ENCODE results near the gene SERGEF.

The SERGEF gene

GRCh38 chr11:17776212-17776875, 236.5 kb downstream of the SERGEF start:
- TF ChIP-seq, protein P1, sequence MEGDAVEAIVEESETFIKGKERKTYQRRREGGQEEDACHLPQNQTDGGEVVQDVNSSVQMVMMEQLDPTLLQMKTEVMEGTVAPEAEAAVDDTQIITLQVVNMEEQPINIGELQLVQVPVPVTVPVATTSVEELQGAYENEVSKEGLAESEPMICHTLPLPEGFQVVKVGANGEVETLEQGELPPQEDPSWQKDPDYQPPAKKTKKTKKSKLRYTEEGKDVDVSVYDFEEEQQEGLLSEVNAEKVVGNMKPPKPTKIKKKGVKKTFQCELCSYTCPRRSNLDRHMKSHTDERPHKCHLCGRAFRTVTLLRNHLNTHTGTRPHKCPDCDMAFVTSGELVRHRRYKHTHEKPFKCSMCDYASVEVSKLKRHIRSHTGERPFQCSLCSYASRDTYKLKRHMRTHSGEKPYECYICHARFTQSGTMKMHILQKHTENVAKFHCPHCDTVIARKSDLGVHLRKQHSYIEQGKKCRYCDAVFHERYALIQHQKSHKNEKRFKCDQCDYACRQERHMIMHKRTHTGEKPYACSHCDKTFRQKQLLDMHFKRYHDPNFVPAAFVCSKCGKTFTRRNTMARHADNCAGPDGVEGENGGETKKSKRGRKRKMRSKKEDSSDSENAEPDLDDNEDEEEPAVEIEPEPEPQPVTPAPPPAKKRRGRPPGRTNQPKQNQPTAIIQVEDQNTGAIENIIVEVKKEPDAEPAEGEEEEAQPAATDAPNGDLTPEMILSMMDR (IDR thresholded peaks at IDR 0.05; ENCODE audit: low read depth, low read length), result no peak

GRCh38 chr11:17775507-17776211, 237.2 kb downstream of the SERGEF start:
- no peak overlapping the region for H3K4me3 ChIP-seq (ENCODE audit: low read depth, low read length)
- TF ChIP-seq, protein P1 (IDR thresholded peaks at IDR 0.05; ENCODE audit: low read depth, low read length), result no peak

More at GRCh38 chr11:17776212-17776875, 236.5 kb downstream of the SERGEF start:
- no peak overlapping the region for H3K4me3 ChIP-seq (ENCODE audit: low read depth, low read length)

- no peak overlapping the region for H3K4me3 ChIP-seq (ENCODE audit: low read depth, low read length)
- TF ChIP-seq, protein P1 (IDR thresholded peaks at IDR 0.05; ENCODE audit: low read depth, low read length), result no peak
These were observed 237.9 kb downstream of the SERGEF start for GRCh38 chr11:17775035-17775348.

GRCh38 chr11:17774232-17775034, 238.4 kb downstream of the SERGEF start:
- TF ChIP-seq, protein P1 (IDR thresholded peaks at IDR 0.05; ENCODE audit: low read depth, low read length), result no peak
- H3K4me3 ChIP-seq (ENCODE audit: low read depth, low read length), result no peak overlapping the region

DNA sequence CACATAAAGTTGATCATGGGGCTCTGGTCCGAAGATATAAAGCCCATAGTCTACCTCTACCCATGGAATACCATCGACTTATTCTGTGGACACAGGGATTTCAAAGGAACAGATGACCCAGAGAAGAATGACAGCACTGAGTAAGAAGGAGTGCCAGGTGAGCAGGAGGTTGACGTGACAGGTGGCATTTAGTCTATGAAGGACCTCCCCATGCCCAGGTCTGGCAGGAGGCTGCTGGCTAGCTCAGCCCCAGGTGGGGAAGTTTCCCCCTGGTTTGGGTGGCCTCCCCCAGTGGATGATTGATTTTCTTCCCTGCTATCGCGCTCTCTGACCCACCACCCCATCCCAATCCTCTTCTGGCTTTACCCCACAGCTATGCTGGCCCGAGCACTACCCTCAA, 239.2 kb downstream of the SERGEF start:
- no peak overlapping the region for H3K4me3 ChIP-seq (ENCODE audit: low read depth, low read length)
- TF ChIP-seq, protein P1 (IDR thresholded peaks at IDR 0.05; ENCODE audit: low read depth, low read length), result no peak

GRCh38 chr11:17772704-17773600, 239.9 kb downstream of the SERGEF start:
- no peak overlapping the region for H3K4me3 ChIP-seq (ENCODE audit: low read depth, low read length)
- TF ChIP-seq, protein P1 (IDR thresholded peaks at IDR 0.05; ENCODE audit: low read depth, low read length), result no peak

All from WI38 (cell line).